Bronchus fibroblast of lung (primary cell): ENCODE data around the gene FYB2. TPM values are rescaled to one million over a fixed set of nuclear protein-coding genes. Genes with fewer than 3 reads are reported as not detected.

Source experiments
- total RNA-seq: library from RNA; depleted of rRNA; stranded (reverse); fragments of >200 nt; gene quantifications from 2 replicates; pipeline ENCODE4 v1.2.3, GENCODE V29; 2015

FYB2 gene
- not detected in 2 replicates for total RNA-seq

GRCh38 chr1:56819387-56819899 is at the start of gene FYB2:
TSS of gene FYB2 (minus strand) at chr1:56819404. CDS start at chr1:56819290, 114 bp downstream.

GRCh38 chr1:56854521-56855099 is 35.4 kb upstream of the FYB2 start, which contains the start of gene C8A:
TSS of gene C8A (plus strand) at chr1:56854797. CDS start at chr1:56854902, 105 bp downstream.

Other genes with a start within 250 kb of the FYB2 start
- gene PLPP3, start 239.8 kb downstream of the FYB2 start, total RNA-seq = 29.3 and 35.5 TPM in 2 replicates
- gene PRKAA2, start 174.1 kb downstream of the FYB2 start, total RNA-seq = 1.2 TPM in 2 replicates
- not detected in 2 replicates for gene C8A, start 35.4 kb upstream of the FYB2 start, total RNA-seq
- not detected in 2 replicates for gene C8B, start 146.6 kb upstream of the FYB2 start, total RNA-seq